Measurements from ENCODE around the gene PDS5B.
"Not testable (repeated sequence)": the region's sequence is repeated elsewhere in the genome, so short reads cannot be mapped to it uniquely, and the experiment has no call there.

The PDS5B gene

DNA sequence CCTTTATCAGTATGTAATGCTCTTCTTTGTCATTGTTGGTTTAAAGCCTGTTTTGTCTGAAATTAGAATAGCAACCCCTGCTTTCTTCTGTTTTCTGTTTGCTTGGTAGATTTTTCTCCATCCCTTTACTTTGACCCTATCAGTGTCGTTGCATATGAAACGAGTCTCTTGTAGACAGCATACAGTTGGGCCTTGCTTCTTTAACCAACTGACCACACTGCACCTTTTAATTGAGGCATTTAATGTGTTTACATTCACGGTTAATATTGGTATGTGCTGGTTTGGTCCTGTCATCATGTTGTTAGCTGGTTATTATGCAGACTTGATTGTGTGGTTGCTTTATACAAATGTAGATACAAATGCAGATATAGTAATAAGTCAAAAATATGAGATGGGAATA, 71.1 kb downstream of the PDS5B start:
- DNase-seq, result no peak

DNA sequence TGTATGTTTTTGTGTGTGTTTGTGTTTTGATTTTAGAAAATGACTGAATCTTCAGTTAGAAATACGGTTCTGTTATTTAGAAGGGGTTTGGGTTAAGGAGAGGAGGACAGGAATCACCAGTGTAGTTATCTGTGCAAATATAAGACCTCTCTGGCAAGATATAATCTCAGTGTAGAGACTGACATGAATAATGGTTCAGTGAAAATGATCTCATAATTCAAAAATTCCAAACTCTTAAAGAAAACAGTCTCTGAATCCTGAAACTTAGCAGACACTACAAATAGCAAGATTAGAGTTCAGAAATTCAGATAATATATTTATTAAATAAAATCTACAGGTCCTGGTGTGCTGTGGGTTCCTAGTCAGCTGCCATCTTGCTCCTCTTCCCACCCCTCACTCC, 73.5 kb downstream of the PDS5B start:
- no peak for DNase-seq

DNA sequence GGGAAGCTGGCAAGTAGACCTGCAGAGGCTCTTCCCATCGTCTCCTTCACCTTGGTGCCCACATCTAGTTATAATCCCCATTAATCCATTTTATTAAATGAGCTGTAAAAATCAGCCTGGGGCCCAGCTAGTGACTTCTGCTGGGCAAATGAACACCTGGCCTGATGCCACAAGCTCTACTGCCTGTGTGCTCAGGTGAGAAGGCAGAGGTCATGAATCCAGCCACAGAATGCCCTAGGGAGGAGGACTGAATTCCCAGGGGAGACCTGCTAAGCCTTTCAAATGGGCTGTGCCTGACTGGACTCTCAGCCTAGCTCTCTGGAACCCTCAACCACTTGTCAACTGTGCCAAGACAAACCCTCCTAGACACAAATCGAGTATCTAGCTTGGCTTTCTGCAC, 74.0 kb downstream of the PDS5B start:
- DNase-seq, result no peak

DNA sequence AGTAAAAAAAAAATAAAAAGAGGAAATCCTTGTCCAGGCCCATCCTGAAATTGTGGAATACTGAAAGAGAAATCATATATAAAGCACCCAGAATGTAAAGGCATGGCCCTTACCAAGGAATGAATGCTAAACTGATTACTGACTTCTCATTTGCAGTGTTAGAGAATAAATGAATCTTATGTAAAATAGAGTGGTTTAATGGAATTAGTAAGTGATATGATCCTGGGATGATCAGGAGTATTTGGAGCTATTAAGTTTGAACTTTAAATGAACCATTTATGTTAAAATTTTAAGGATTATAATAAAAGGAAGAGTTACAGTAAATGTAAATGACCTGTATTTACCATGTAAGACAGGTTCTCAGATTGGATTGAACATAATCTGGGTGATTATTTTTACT, 75.4 kb downstream of the PDS5B start:
- DNase-seq, result no peak

DNA sequence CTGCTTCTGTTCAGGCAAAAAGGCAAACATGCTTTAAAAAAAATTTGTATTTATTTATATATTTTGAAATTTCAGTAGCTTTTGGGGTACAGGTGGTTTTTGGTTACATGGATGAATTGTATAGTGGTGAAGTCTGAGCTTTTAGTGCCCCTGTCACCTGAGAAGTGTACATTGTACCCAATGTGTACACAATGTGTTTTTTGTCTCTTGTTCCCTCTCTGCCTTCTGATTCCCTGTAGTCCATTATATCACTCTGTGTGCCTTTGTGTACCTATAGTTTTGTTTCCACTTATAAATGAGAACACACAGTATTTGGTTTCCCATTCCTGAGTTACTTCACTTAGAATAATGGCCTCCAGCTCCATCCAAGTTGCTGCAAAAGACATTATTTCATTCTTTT, 77.4 kb downstream of the PDS5B start:
- no peak for DNase-seq

DNA sequence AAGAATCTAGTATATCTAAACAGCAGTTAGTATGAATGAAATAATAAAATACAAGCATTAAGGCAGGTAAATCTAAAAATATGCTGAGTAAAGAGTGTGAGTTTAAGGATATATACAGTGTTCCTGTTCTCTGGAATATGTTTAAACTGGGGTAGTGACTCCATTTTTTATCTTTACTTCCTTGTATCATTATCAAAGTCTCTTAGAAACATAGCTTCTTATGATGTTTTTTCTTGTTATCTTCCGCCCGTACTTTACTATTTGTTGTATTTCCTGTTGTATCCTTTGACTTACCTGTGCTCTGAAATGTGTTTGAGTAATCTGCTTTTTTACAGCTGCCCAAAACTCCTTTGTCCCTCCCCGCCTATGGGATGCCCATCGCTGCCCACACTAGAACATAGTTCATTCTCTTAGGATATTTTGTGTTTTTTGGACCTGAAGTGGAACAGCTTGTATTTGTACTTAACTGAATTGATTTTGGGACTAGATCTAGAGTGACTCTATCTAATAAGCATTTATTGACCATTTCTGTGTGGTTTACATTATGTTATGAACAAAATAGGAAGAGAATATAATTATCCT, 80.8 kb downstream of the PDS5B start:
- DNase-seq, result no peak

DNA sequence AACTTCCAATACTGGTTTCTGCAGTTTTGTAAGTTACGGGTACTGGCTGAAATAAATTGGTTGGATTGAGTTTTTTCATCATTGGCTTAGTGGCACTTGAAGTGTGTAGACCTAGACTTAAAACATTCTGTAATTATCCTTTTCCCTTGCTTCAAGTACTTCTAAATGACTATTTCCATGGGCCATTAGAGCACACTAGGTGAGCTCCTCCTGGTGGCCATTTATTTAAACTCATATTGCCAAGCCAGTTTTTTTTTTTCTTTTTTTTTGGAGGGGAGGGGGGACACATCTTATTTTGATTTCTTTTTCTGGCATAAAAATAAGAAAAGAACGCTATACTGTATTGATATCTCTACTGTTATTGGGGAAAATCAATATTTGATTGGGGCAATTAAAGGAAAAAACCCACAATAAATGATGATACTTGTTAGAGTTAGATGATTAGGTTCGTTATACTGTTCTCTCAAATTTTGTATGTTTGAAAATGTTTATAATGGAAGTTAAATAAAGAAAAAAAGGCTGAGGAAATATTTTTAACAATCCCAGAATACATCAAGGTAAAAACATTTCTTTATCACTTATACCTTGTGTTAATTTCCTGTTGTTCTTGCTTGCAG, 82.9 kb downstream of the PDS5B start:
- DNase-seq, result no peak

DNA sequence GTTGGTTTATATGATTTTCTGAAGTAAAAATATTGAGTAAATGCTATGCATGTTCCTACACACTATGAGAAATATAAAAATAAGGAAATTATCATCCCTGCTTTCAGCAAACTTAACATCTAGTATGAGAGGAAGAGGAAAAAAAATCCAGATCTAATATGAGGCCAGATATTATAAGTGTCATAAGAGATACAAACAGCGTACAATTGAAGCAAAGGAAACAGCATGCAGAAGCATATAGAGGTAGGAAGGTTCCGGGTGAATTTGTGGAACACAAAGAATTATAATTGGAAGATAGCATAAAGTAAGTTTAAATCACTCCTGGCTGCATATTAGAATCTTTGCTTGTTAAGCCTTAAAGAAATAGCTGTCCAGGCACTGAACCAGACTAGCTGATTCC, 88.3 kb downstream of the PDS5B start:
- DNase-seq, result no peak

DNA sequence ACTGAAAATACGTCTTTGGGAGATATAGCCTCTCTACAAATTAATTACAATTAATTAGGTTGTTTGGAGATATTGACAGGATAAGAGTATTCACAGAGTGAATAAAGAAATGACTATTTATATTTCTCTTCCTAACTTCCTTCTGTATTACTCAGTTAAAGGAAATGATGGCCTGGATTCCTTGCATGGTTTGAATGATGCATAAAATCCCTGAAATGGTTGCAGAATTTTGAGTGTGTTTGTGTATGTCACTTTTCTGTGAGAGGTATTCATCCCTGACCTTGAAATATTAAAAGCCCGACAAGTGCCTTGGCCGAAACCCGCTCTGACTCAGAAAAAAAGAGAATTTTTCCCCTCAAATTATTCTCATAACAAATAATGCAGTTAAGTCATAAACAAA, 90.0 kb downstream of the PDS5B start:
- no peak for DNase-seq

DNA sequence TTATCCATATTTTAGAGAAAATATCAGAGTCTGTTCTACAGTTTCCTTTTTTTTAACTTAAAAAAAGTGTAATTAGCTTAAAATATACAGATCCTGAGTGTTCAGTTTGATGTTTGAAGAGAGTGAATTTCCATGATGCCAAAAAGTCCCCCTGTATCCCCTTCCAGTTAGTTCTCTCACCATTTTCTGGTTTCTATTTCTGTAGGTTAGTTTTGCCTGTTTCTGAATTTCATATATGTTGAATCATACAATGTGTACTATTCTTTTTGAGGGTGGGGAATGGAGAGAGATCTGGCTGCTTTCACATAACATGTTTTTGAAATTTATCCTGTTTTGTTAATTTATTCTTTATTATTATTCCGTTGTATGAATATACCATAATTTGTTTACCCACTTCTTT, 95.9 kb downstream of the PDS5B start:
- DNase-seq, result no peak

DNA sequence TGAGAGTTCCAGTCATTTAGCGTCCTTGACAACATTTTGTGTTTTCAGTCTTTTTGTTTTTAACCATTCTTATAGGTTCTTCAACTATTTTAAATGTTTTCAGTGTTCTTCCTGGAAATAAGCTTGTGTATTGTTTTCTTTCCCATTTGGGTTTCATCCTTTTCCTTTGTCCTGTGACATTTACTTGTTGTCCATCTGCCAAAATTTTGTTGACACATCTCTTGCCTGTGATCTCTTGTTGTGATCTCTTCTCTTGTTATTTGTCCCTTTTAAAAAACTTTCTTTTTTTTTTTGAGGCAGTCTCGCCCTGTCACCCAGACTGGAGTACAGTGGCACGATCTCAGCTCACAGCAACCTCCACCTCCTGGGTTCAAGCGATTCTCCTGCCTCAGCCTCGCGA, 96.5 kb downstream of the PDS5B start:
- DNase-seq, result no peak

DNA sequence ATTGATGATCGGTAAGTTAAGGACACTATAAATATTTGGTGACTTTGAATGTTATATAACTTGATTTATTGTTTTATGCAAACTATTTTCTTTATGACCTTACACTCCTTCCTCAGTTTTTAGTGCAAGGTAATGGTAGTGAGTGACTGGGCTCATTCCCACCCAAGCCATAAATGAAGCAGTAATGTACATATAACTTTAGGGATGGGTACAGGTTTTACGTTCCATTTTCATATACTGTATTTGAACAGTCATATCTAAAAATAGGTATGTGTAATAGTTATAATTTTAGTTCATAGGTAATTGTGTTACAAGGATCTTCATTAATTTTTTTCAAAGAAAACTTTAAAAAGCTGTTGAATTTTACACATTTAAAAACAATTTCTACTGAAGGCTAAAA, 101.0 kb downstream of the PDS5B start:
- DNase-seq, result no peak

DNA sequence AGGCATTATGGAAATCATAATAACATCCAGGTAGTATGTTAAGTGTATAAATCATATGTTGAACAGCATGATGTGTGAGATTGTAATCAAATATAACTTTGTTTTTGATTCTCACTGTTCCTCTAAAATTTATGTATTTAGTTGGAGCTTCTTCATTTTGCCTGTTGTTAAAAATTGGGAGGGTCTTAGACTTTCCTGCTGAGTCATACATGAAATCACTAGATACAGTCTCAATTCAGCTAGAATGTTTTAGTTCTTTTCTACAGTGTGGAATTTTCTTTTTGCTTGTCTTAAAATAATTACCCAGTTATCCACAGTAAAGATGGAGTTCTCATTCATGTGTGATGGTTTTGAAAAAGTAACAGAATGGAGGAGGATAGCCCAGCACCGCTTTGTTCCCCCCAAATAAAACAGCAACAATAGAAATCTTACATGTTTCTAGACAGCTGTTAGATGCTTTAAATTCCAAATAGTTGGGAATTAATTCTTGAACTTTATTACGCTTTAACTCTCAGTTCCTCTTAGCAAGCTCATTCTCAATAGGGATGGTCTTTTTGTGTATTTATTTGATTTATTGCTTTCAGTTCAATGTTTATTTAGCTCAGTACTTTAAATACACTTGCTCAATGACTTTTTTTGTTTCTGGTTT, 109.5 kb downstream of the PDS5B start:
- no peak for DNase-seq

DNA sequence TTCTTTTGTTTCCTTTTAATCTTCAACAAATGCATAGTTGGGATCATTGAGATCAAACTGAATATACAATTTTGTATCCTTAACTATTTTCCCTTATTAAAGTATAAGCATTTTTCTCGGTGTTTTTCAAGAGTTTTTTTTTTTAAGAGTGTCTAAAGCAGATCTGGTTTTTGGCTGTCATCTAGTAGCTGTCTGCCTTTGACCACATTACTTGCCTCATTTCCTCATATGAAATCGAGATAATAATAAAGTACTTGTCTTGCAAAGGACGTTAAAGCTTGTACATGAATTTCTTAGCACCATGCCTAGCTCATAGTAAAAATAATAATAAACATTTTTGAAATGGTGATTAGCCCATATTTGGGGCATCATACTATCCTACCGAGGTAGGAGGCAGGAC, 121.2 kb downstream of the PDS5B start:
- no peak for DNase-seq

DNA sequence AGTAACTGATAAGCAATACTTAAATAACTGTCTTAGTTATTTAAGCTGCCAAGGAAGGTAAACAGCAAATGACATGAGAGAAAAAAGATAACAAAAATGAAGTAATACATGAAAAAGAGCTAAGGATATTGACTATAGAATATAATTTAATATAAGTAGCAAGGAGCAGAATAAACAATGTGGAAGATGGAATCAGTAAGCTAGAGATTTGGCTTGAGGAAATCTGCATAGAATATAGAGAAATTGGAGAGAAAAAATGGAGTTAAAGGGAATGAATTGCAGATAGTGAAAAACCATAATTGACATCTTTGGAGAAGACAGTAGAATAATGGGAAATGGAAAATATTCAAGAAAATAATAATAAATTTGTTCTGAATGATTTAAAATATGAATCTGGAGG, 127.1 kb downstream of the PDS5B start:
- no peak for DNase-seq

DNA sequence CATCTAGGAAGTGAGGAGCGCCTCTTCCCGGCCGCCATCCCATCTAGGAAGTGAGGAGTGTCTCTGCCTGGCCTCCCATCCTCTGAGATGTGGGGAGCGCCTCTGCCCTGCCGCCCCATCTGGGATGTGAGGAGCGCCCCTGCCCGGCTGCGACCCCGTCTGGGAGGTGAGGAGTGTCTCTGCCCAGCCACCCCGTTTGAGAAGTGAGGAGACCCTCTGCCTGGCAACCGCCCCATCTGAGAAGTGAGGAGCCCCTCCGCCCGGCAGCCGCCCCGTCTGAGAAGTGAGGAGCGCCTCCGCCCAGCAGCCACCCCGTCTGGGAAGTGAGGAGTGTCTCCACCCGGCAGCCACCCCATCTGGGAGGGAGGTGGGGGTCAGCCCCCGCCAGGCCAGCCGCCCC, 129.9 kb downstream of the PDS5B start:
- DNase-seq, result not testable (repeated sequence)

DNA sequence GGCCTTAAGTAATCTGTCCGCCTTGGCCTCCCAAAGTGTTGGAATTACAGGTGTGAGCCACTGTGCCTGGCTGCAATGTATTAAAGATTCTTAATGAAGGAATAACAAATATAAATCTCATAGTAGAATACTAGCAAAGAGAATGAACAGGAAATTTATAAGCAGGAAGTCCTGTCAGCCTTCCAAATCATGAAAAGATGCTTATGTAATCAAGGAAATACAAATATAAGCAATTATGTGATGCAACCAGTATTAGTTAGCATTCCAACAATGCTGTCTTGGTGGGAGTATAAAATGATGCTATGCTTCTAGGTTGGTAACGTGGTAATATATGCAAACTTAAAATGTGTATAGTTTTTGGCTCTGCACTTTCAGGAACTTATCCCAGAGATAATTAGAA, 133.8 kb downstream of the PDS5B start:
- no peak for DNase-seq

DNA sequence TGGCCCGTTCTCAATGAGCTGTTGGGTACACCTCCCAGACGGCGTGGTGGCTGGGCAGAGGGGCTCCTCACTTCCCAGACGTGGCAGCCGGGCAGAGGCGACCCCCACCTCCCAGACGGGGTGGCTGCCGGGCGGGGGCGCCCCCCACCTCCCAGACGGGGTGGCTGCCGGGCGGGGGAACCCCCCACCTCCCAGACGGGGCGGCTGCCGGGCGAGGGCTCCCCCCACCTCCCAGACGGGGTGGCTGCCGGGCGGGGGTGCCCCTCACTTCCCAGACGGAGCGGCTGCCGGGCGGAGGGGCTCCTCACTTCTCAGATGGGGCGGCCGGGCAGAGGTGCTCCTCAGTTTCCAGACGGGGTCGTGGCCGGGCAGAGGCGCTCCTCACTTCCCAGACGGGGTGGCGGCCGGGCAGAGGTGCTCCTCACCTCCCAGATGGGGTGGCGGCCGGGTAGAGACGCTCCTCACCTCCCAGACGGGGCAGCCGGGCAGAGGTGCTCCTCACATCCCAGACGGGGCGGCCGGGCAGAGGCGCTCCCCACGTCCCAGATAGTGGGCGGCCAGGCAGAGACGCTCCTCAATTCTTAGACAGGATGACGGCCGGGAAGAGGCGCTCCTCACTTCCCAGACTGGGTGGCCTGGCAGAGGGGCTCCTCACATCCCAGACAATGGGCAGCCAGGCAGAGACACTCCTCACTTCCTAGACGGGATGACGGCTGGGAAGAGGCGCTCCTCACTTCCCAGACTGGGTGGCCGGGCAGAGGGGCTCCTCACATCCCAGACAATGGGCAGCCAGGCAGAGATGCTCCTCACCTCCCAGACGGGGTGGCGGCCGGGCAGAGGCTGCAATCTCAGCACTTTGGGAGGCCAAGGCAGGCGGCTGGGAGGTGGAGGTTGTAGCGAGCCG, 135.1 kb downstream of the PDS5B start:
- not testable (repeated sequence) for DNase-seq

DNA sequence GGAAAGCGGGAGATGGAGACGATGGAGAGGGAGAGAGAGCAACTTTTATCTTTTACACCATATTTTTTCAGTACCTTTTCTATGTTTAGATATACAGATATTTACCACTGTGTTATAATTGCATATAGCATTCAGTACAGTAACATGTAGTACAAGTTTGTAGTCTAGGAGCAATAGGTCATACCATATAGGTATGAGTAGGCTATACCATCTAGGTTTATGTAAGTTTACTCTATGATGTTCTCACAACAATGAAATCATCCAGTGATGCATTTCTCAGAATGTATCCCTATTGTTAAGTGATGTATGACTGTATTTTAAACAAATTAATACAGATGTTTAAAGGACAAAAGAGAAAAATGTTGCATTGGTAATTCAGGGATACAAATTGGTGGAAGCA, 136.1 kb downstream of the PDS5B start:
- no peak for DNase-seq

DNA sequence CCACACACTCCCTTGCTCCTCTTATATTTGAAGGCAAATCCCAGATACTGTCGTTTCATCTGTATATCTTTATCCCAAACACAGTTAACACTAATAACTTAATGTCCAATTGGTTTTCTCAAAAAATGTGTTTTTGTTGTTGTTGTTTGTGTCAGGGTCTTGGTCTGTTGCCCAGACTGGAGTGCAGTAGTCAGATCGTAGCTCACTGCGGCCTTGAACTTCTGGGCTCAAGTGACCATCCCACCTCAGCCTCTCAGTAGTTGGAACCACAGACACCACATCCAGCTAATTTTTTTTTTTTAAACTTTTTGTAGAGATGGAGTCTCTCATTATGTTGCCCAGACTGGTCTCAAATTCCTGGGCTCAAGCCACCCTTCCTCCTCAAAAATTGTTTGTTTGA, 137.7 kb downstream of the PDS5B start:
- no peak for DNase-seq

DNA sequence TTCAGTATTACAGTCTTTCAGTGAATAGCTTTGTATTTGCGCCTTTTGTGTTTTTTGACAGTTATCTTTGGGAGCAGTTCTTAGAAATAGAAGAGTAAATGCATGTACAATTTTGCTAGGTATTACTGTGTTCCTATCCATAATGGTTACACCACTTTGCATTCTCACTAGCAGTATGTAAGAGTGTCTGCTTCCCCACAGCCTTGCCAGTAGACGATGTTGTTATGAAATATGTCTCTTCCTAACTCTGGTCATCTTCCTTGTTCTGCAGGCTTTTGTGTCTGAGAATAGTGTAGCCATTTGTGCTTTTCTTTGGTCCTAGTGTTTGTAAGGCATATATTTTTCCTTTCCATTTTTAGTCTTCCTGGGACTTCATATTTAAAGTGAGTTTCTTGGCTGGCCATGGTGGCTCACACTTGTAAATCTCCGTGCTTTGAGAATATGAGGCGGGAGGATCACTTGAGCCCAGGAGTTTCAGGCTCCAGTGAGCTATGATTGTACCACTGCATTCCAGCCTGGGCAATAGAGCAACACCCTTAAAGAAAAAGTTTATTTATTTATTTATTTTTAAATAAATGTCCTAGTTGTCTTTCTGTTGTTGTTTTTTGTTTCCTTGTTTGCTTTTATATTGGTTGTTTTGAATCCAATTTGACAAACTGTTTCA, 140.3 kb downstream of the PDS5B start:
- DNase-seq, result no peak

DNA sequence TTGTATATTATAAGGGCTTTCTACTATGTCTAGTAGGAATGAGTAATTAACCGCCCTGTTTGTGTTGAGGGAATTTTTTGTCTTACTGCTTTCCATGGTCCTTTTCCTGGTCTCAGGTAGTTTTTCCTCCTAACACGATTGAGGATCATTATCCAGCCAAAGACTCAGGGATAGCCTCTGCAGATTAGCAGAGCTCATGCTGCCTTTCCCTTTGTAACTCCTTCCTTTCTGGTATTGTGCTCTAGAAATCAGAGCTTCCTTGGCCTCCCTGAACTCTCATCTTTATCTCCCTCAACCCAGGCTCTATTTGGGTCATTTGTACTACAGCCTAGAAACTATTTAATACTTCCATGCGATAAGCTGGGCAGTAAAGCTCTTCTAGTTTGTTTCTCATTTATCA, 142.1 kb downstream of the PDS5B start:
- no peak for DNase-seq

DNA sequence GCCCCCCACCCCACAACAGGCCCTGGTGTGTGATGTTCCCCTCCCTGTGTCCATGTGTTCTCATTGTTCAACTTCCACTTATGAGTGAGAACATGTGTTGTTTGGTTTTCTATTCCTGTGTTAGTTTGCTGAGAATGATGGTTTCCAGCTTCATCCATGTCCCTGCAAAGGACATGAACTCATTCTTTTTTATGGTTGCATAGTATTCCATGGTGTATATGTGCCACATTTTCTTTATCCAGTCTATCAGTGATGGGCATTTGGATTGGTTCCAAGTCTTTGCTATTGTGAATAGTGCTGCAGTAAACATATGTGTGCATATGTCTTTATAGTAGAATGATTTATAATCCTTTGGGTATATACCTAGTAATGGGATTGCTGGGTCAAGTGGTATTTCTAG, 142.8 kb downstream of the PDS5B start:
- not testable (repeated sequence) for DNase-seq

Data from stimulated activated CD4-positive, alpha-beta T cell treated with anti-CD3 and anti-CD28 coated beads, Interleukin-4, amount 100 ng/mL, for 4 hours (primary cell).